T-cell (primary cell): ENCODE data around the gene MYG1. TPM values are rescaled to one million over a fixed set of nuclear protein-coding genes. Genes with fewer than 3 reads are reported as not detected.

Experiments
- ATAC-seq, 4 experiments: fragments of 200-7000 bp in 3 of 4; fragments of 150-1000 bp in 1 of 4; cut with Tn5 transposase; replicated peaks in 1 of 4; 1 replicate in 3 of 4; 2 replicates in 1 of 4; pipeline ENCODE4 v1.10.0; 2021; ENCODE audit warnings: moderate library complexity in 3 of 4, mild to moderate bottlenecking in 2 of 4, moderate number of reproducible peaks in 1 of 4
- CTCF ChIA-PET, 2 donors: fragments of 300-600 bp; sonication (Branson Sonifier 250); formaldehyde crosslinking; loops; one replicate each; lab custom pipeline; 2022; ENCODE audit warnings: antibody characterized with exemption in 2 of 2; lab: Charles Lee
- POLR2A ChIA-PET, 2 donors: fragments of 300-600 bp; sonication (Branson Sonifier 250); formaldehyde crosslinking; loops; one replicate each; lab custom pipeline; 2022; ENCODE audit warnings: antibody characterized with exemption in 2 of 2; lab: Charles Lee
- DNase-seq, 35 experiments: peaks; one replicate each; pipeline versions ENCODE4 v3.0.0 to v3.0.0-alpha.2; 2013 to 2023
- H3K27ac ChIP-seq: one replicate; pipeline ENCODE4 v1.5.1; 2013; ENCODE audit warnings: low read length
- H3K27me3 ChIP-seq, 2 experiments: replicated peaks in 1 of 2; 1 replicate in 1 of 2; 2 replicates in 1 of 2; pipeline versions ENCODE4 v1.6.1 to v1.7.0; 2013; ENCODE audit warnings: low read length in 1 of 2, mixed read lengths in 1 of 2; ENCODE audit not compliant: control insufficient read depth in 2 of 2, insufficient read depth in 2 of 2; ENCODE audit errors: extremely low read depth in 1 of 2
- H3K36me3 ChIP-seq, 2 donors: 1 replicate in 1 of 2; 2 replicates in 1 of 2; pipeline versions ENCODE4 v1.6.1 to v1.7.0; 2013; ENCODE audit warnings: low read length in 1 of 2; ENCODE audit not compliant: control insufficient read depth in 2 of 2, insufficient read depth in 1 of 2; ENCODE audit errors: extremely low read depth in 1 of 2
- H3K4me1 ChIP-seq, 2 experiments: 1 replicate in 1 of 2; 2 replicates in 1 of 2; pipeline versions ENCODE4 v1.6.1 to v1.7.0; 2013; ENCODE audit warnings: low read length in 2 of 2, mixed read lengths in 1 of 2; ENCODE audit not compliant: insufficient read depth in 2 of 2, control insufficient read depth in 1 of 2; ENCODE audit errors: extremely low read depth in 1 of 2
- H3K4me3 ChIP-seq, 2 donors: 1 replicate in 1 of 2; 2 replicates in 1 of 2; pipeline versions ENCODE4 v1.5.1 to v1.7.0; 2013; ENCODE audit warnings: mild to moderate bottlenecking in 2 of 2, low read length in 1 of 2, moderate library complexity in 1 of 2; ENCODE audit not compliant: control insufficient read depth in 1 of 2; ENCODE audit errors: extremely low read depth in 1 of 2
- H3K9me3 ChIP-seq: 2 replicates; pipeline ENCODE4 v1.7.0; 2013
- H3K27ac Mint-ChIP-seq, 2 donors: one replicate each; pipeline ENCODE4 v1.8.0; 2020 to 2021; ENCODE audit warnings: mild to moderate bottlenecking in 2 of 2, mixed read lengths in 2 of 2
- H3K27me3 Mint-ChIP-seq, 2 donors: one replicate each; pipeline ENCODE4 v1.8.0; 2021 to 2022; ENCODE audit warnings: mixed read lengths in 2 of 2
- H3K36me3 Mint-ChIP-seq: one replicate; pipeline ENCODE4 v1.8.0; 2021; ENCODE audit warnings: mixed read lengths
- H3K4me1 Mint-ChIP-seq, 3 donors: one replicate each; pipeline ENCODE4 v1.8.0; 2020 to 2022; ENCODE audit warnings: mixed read lengths in 3 of 3, mild to moderate bottlenecking in 1 of 3
- H3K4me3 Mint-ChIP-seq, 3 donors: one replicate each; pipeline ENCODE4 v1.8.0; 2020 to 2022; ENCODE audit warnings: mild to moderate bottlenecking in 3 of 3, mixed read lengths in 3 of 3, moderate library complexity in 3 of 3
- H3K9me3 Mint-ChIP-seq, 3 donors: one replicate each; pipeline ENCODE4 v1.8.0; 2020 to 2022; ENCODE audit warnings: mixed read lengths in 3 of 3
- WGBS: methylation state at CpG from one replicate; pipeline ENCODE4 v1.1.5; 2013; ENCODE audit warnings: missing lambda C conversion rate; ENCODE audit not compliant: insufficient coverage; 5-methylcytosine and 5-hydroxymethylcytosine counted together
- total RNA-seq, 35 experiments: library from RNA in 6 of 35; stranded (reverse) in 6 of 35; fragments of 120-200 nt in 1 of 35; gene quantifications; one replicate each; pipeline versions ENCODE4 v1.2.1 to v1.2.4 and lab custom pipeline; 2013 to 2026

Gene MYG1
- total RNA-seq, 5 donors from 2014 or later (not counting 1 experiment from before 2014, with no cell fraction given), result 34.0 to 68.4 (median 63.9) TPM

DNA sequence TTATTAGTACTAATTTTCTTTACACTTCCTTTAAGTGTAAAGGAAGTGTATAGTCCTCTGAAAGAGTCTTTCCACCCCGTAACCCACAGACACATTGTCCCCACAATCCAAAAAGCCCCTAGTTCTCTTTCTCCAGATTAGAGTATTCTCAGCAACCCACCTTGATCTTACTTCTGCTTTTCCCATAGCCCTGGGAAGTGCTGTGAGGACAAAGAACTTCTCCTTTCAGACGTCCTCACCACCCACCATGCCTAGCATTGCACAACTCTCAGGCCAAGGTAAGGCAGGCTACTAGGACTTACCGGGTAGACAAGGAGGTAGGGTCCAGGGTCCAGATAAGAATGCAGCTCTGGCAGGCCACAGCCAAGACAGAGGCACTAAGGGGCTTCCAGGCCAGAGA is 14.5 kb downstream of the MYG1 start:
- Histone ChIP-seq H3K4me3 (no peak overlapping the region), H3K36me3 (peaks cover 6 to 51% of the 10 kb centered on the region in 2 donors), H3K4me1 (no peaks in the 10 kb centered on the region), H3K27ac (no peak overlapping the region), H3K9me3 (no peaks in the 10 kb centered on the region), H3K27me3 (no peaks in the 10 kb centered on the region)
- H3K27ac Mint-ChIP-seq, result no peak overlapping the region
- no peak for ATAC-seq
- no peaks in the 10 kb centered on the region for H3K27me3 Mint-ChIP-seq
- peaks cover 5 to 13% (median 8%) of the 10 kb centered on the region in 3 donors for H3K4me1 Mint-ChIP-seq
- ChIA-PET CTCF (interaction anchor here in 1 of 2 donors (1.0 kb wide), 1 partner anchor 10 kb away, joined by 3 read pairs; no protein-coding TSS in a partner anchor), POLR2A (interaction anchor here in 1 of 2 donors (0.6 kb wide), 1 partner anchor 17 kb away, joined by 3 read pairs; no protein-coding TSS in a partner anchor)
- 20% methylated on average over 1 of the region's 3 CpGs for WGBS
- no peak for DNase-seq
- H3K36me3 Mint-ChIP-seq, result peaks cover 36% of the 10 kb centered on the region
- no peaks in the 10 kb centered on the region for H3K9me3 Mint-ChIP-seq
- H3K4me3 Mint-ChIP-seq, result no peak overlapping the region

DNA sequence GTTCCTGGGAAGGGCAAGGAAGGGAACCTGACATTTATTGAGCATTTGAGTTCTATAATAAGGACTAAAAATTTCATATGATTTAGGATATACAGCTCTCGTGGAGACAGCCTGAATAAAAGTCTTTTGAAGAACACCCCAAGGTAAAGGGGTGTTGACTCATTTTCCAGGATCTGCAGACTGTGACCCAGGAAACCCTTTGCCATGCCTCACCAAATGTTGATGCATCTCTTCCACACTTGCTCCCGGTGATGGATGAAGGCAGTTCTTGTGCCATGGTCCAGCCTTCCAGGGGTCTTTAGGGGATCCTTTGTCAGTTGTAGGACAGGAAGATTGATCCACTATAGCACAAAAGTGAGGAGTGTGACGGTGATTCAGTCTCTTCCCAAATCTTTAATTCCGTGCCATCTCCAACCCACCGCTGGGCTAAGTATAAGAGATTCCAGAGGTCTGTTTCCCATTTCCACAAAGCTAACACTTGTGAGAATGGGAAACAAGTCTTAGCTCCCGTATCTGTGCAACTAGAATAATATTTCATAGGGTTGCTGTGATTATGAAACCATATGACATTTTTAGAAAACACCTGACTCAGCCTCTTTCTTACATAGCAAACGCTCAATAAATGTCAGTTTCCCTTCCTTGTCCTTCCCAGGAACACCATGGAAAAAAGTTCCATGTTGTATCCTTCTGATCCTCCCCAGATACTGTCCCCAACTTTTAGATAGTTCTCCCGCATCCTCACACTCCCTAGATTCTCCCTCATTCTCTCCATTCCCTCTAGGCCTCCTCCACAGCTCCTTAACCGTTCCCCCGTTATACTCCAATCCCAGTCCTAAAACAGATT is 21.1 kb downstream of the MYG1 start:
- Mint-ChIP-seq H3K27me3 (no peaks in the 10 kb centered on the region), H3K36me3 (peaks cover 12% of the 10 kb centered on the region), H3K9me3 (no peaks in the 10 kb centered on the region), H3K4me3 (peak overlapping the region; percentile 95 to 97 (median 96)), H3K27ac (peak overlapping the region; percentile 97 to 98), H3K4me1 (peaks cover 40 to 47% (median 40%) of the 10 kb centered on the region in 3 donors)
- H3K9me3 ChIP-seq, result no peaks in the 10 kb centered on the region
- ATAC-seq (no peak), DNase-seq (no peak)
- peaks cover 23 to 45% of the 10 kb centered on the region in 2 experiments for H3K4me1 ChIP-seq
- H3K36me3 ChIP-seq, result peaks cover 0 to 23% of the 10 kb centered on the region in 2 donors
- CTCF ChIA-PET, result interaction anchor here (0.5 to 4.1 kb wide), 54 partner anchors 7 to 1090 kb away, joined by 3 to 53 read pairs (median 4); partner anchors contain the start of genes PFDN5 (in 2 of the 2), ATF7 (in 1 of the 2), CSAD (in 1 of the 2) and EIF4B (in 1 of the 2)
- peak overlapping the region; percentile 80 to 95 for H3K4me3 ChIP-seq
- POLR2A ChIA-PET, result interaction anchor here in 1 of 2 donors (0.6 to 2.2 kb wide), 7 partner anchors 22 to 254 kb away, joined by 3 to 9 read pairs (median 3); partner anchors contain the start of genes MYG1, PFDN5, PRR13 and TARBP2
- no peaks in the 10 kb centered on the region for H3K27me3 ChIP-seq
- 7% methylated on average over 4 of the region's 10 CpGs for WGBS
- peak overlapping the region; percentile 66 for H3K27ac ChIP-seq

DNA sequence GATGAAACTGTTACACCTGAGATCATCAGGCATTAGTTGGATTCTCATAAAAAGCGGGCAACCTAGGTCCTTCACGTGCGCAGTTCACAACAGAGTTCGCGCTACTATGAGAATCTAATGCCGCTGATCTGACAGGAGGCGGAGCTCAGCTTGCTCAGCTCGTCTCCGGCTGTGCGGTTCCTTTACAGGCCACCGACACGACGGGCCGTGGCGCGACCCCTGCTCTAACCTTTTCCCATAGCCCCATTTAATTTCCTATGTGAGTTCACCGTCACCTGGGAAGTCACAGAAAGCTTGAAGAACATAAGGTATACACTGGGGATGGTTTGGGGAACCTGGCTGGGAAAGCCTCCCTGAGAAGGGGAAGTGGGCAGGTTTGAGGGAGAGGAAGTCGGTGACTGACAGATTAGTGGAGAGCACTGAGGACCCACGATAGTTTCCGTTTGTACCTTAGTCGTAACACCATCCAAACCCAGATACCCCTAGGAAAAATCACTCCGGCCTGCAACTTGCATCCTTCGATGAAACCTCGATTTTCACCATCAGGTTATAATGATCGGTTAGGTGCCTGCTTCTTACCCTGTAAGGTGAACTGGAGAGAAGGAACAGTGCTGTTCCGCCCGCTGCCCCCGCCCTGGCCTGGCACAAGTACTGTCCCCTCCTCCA is 24.8 kb downstream of the MYG1 start:
- POLR2A ChIA-PET, result interaction anchor here in 1 of 2 donors (0.9 kb wide), 1 partner anchor 94 kb away, joined by 7 read pairs; no protein-coding TSS in a partner anchor
- Mint-ChIP-seq H3K36me3 (no peaks in the 10 kb centered on the region), H3K27ac (peak overlapping the region; percentile 96 to 98), H3K4me1 (peaks cover 37 to 45% (median 42%) of the 10 kb centered on the region in 3 donors), H3K27me3 (peaks cover 0 to 5% of the 10 kb centered on the region in 2 donors), H3K4me3 (peak overlapping the region; percentile 88 to 93 (median 90)), H3K9me3 (no peaks in the 10 kb centered on the region)
- CTCF ChIA-PET, result interaction anchor here (0.7 to 3.5 kb wide), 17 partner anchors 11 to 185 kb away, joined by 3 to 26 read pairs (median 4); partner anchors contain the start of genes PFDN5 (in 2 of the 2), CSAD (in 1 of the 2), ESPL1 (in 1 of the 2) and MYG1 (in 1 of the 2)
- 0% methylated on average over 7 of the region's 28 CpGs for WGBS
- peaks cover 0 to 6% of the 10 kb centered on the region in 2 donors for H3K36me3 ChIP-seq
- peak; percentile 44 to 52 (median 48) for ATAC-seq
- peaks cover 0 to 14% of the 10 kb centered on the region in 2 experiments for H3K27me3 ChIP-seq
- H3K27ac ChIP-seq, result peak overlapping the region; percentile 81
- H3K4me1 ChIP-seq, result peaks cover 23 to 53% of the 10 kb centered on the region in 2 experiments
- peak in 33 of 35 experiments; percentile 20 to 71 (median 46) for DNase-seq
- peak overlapping the region; percentile 66 to 71 for H3K4me3 ChIP-seq
- no peaks in the 10 kb centered on the region for H3K9me3 ChIP-seq

DNA sequence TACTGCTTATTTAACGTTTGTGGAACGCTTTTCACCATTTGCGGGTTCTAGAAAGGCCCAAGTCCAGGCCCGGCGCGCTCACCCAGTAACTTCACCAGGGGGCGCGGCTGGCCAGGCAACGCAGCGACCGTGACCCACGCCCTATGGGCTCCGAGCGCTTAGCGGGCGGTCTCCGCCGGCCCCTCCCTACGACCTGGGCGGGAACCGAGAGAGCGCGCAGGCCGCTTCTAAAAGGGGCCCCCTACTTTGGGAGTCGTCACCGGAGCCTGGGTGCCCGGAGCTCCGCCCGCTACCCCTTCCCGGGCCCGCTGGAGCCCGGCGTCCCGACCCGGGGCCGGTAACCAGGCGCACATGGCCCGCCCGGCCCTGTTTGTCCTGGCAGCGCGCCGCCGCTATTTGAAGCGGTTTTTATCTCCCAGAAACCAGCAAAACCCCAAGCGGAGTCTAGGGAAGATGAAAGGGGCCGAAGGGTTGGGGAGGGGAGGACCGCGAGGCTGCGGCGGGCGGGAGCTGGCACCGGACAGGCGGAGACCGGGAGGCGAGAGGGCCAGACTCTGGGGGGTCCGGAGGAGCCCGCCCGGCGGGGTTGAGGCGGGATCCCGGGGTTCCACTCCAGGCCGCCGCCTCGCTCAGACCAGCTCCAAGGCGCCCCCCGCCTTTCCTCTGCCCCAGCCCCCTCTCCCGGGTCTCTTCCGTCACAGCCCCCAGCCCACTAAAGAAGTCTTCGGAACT is 25.4 kb downstream of the MYG1 start:
- ChIA-PET POLR2A (no interaction called here), CTCF (interaction anchor here (0.9 to 3.5 kb wide), 8 partner anchors 11 to 176 kb away, joined by 3 to 26 read pairs (median 5); partner anchors contain the start of genes PFDN5 (in 2 of the 2), MYG1 (in 1 of the 2), SP7 (in 1 of the 2) and TARBP2 (in 1 of the 2))
- peak overlapping the region; percentile 81 for H3K27ac ChIP-seq
- DNase-seq (peak; percentile 43 to 87 (median 66)), ATAC-seq (peak; percentile 57 to 69 (median 67))
- peak overlapping the region; percentile 66 to 71 for H3K4me3 ChIP-seq
- no peaks in the 10 kb centered on the region for H3K9me3 ChIP-seq
- under 1% methylated on average over 53 of the region's 69 CpGs for WGBS
- H3K27ac Mint-ChIP-seq, result peak overlapping the region; percentile 96 to 98
- H3K27me3 ChIP-seq, result peaks cover 0 to 15% of the 10 kb centered on the region in 2 experiments
- peak overlapping the region; percentile 88 to 93 (median 90) for H3K4me3 Mint-ChIP-seq
- H3K36me3 Mint-ChIP-seq, result no peaks in the 10 kb centered on the region
- H3K36me3 ChIP-seq, result peaks cover 0 to 2% of the 10 kb centered on the region in 2 donors
- peaks cover 0 to 5% of the 10 kb centered on the region in 2 donors for H3K27me3 Mint-ChIP-seq
- peaks cover 37 to 42% (median 42%) of the 10 kb centered on the region in 3 donors for H3K4me1 Mint-ChIP-seq
- H3K9me3 Mint-ChIP-seq, result no peaks in the 10 kb centered on the region
- peaks cover 23 to 53% of the 10 kb centered on the region in 2 experiments for H3K4me1 ChIP-seq

DNA sequence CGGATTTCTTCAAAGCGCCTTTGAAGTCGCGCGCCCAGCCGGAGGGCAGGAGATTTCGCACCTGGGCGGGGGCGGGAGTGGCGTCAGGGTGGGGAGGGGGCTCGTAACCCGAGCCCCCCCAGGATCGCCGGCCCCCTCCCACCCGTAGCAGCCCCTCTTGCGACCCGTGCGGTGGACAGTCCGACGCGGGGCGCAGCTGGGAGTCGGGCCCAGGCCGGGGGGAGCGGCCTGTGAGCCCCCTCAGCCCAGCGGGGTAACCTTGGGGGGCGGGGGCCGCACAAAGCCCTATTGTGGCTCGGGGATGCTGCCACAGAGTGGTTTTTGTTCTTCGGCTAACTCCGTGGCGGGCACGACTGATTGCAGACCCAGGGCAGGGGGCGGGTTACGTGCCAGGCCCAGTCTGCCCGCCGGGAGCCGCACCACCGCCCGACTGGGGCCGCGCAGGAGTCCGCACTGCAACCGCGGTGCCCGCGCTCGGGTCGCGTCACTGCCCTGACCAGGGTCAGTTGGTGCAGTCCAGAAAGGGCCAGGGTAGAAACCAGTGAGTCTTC is 26.1 kb downstream of the MYG1 start:
- Mint-ChIP-seq H3K27me3 (peaks cover 0 to 7% of the 10 kb centered on the region in 2 donors), H3K9me3 (no peaks in the 10 kb centered on the region), H3K36me3 (no peaks in the 10 kb centered on the region), H3K4me1 (peaks cover 30 to 40% (median 36%) of the 10 kb centered on the region in 3 donors), H3K27ac (peak overlapping the region in 1 of 2 donors; percentile 80), H3K4me3 (peak overlapping the region; percentile 69 to 88 (median 79))
- WGBS, result 2% methylated on average over 32 of the region's 50 CpGs
- no peak for ATAC-seq
- peaks cover 0 to 21% of the 10 kb centered on the region in 2 experiments for H3K27me3 ChIP-seq
- H3K4me3 ChIP-seq, result peak overlapping the region; percentile 66 to 71
- no peaks in the 10 kb centered on the region for H3K9me3 ChIP-seq
- H3K27ac ChIP-seq, result peak overlapping the region; percentile 81
- ChIA-PET POLR2A (interaction anchor here in 1 of 2 donors (0.6 to 0.7 kb wide), 2 partner anchors 350 to 1188 kb away, joined by 3 to 13 read pairs; partner anchors contain the start of gene ATP5MC2), CTCF (interaction anchor here (0.9 to 3.5 kb wide), 3 partner anchors 10 to 26 kb away, joined by 3 to 26 read pairs (median 5); partner anchors contain the start of genes MYG1 (in 1 of the 2) and SP7 (in 1 of the 2))
- H3K36me3 ChIP-seq, result no peaks in the 10 kb centered on the region
- H3K4me1 ChIP-seq, result peaks cover 20 to 49% of the 10 kb centered on the region in 2 experiments
- peak in 3 of 35 experiments; percentile 14 to 38 (median 27) for DNase-seq
